SK-N-SH (cell line): Measurements from ENCODE around the gene GPR157. TPM values are rescaled to one million over a fixed set of nuclear protein-coding genes. Genes with fewer than 3 reads are reported as not detected.

Experiments
- CTCF ChIA-PET: fragments of 300-600, 350-600 bp; formaldehyde crosslinking; extraction: SDS; loops from one replicate; lab custom pipeline; 2021; lab: Yijun Ruan, JAX
- POLR2A ChIA-PET: fragments of 350-600 bp; sonication (Branson Sonifier 250); formaldehyde crosslinking; extraction: SDS; loops from one replicate; lab custom pipeline; 2020; ENCODE audit warnings: antibody characterized with exemption, inconsistent platforms; lab: Yijun Ruan, JAX
- DNase-seq: peaks from one replicate; pipeline ENCODE4 v3.0.0; 2012
- H2AFZ ChIP-seq: fragments of 200-600 bp; sonication (generic); 2 replicates; pipeline ENCODE4 v1.8.1; 2016; ENCODE audit warnings: antibody characterized with exemption, mild to moderate bottlenecking, low read depth
- H3F3A ChIP-seq: fragments of 200-600 bp; sonication (generic); replicated peaks from 2 replicates; pipeline ENCODE3; 2016; ENCODE audit warnings: antibody characterized with exemption, mild to moderate bottlenecking; ENCODE audit not compliant: insufficient read depth
- H3K27ac ChIP-seq, 2 experiments: fragments of 200-500 bp in 1 of 2; fragments of 200-600 bp in 1 of 2; sonication (Bioruptor generic) in 1 of 2; sonication (generic), shearing (Covaris generic) in 1 of 2; 2 replicates each; pipeline versions ENCODE4 v1.5.1 to v1.6.1; 2014 to 2016; ENCODE audit warnings: low read depth in 2 of 2, inconsistent platforms in 1 of 2, low read length in 1 of 2, mild to moderate bottlenecking in 1 of 2, mixed read lengths in 1 of 2
- H3K27me3 ChIP-seq: fragments of 200-600 bp; sonication (generic), shearing (Covaris generic); 2 replicates; pipeline ENCODE4 v1.6.1; 2016; ENCODE audit warnings: mixed run types; ENCODE audit not compliant: insufficient read depth
- H3K36me3 ChIP-seq, 2 experiments: fragments of 200-500 bp in 1 of 2; fragments of 200-600 bp in 1 of 2; sonication (Bioruptor generic) in 1 of 2; sonication (generic) in 1 of 2; replicated peaks in 1 of 2; 2 replicates each; pipeline versions ENCODE3 to v1.5.1; 2014 to 2016; ENCODE audit warnings: low read length in 1 of 2, mild to moderate bottlenecking in 1 of 2; ENCODE audit not compliant: insufficient read depth in 2 of 2, control insufficient read depth in 1 of 2
- H3K4me1 ChIP-seq, 2 experiments: fragments of 200-500 bp in 1 of 2; fragments of 200-600 bp in 1 of 2; sonication (Bioruptor generic) in 1 of 2; sonication (generic), shearing (Covaris generic) in 1 of 2; 2 replicates each; pipeline versions ENCODE4 v1.5.1 to v1.6.1; 2014 to 2016; ENCODE audit warnings: low read depth in 1 of 2, low read length in 1 of 2, mixed run types in 1 of 2; ENCODE audit not compliant: insufficient read depth in 2 of 2, control insufficient read depth in 1 of 2
- H3K4me2 ChIP-seq: fragments of 200-600 bp; sonication (generic), shearing (Covaris generic); 2 replicates; pipeline ENCODE4 v1.6.1; 2017; ENCODE audit warnings: mixed run types
- H3K4me3 ChIP-seq, 2 experiments: fragments of 200-500 bp in 1 of 2; fragments of 200-600 bp in 1 of 2; sonication (Bioruptor generic) in 1 of 2; sonication (generic), shearing (Covaris generic) in 1 of 2; 2 replicates each; pipeline versions ENCODE4 v1.5.1 to v1.8.1; 2014 to 2016; ENCODE audit warnings: low read depth in 2 of 2, inconsistent platforms in 1 of 2, low read length in 1 of 2, mild to moderate bottlenecking in 1 of 2, mixed read lengths in 1 of 2, moderate library complexity in 1 of 2
- H3K79me2 ChIP-seq: fragments of 200-600 bp; sonication (generic); 2 replicates; pipeline ENCODE4 v1.8.1; 2017; ENCODE audit warnings: mild to moderate bottlenecking; ENCODE audit not compliant: insufficient read depth
- H3K9ac ChIP-seq: fragments of 200-600 bp; sonication (generic); 2 replicates; pipeline ENCODE4 v1.6.1; 2017; ENCODE audit warnings: mixed run types
- H3K9me2 ChIP-seq: fragments of 200-600 bp; sonication (generic); 2 replicates; pipeline ENCODE4 v1.6.1; 2017; ENCODE audit warnings: mixed run types
- H3K9me3 ChIP-seq: fragments of 200-600 bp; sonication (generic); 2 replicates; pipeline ENCODE4 v1.6.1; 2017; ENCODE audit warnings: mixed run types, mild to moderate bottlenecking, moderate library complexity
- H4K20me1 ChIP-seq: fragments of 200-600 bp; sonication (generic); 2 replicates; pipeline ENCODE4 v1.6.1; 2017; ENCODE audit warnings: mild to moderate bottlenecking, mixed run types; ENCODE audit not compliant: insufficient read depth
- CHD2 ChIP-seq: fragments of 150-350 bp; IDR thresholded peaks from 2 replicates; pipeline ENCODE4 v1.6.1; 2018; ENCODE audit warnings: low read length; ENCODE audit not compliant: partially characterized antibody
- ELF1 ChIP-seq: IDR thresholded peaks from 2 replicates; pipeline ENCODE4 v1.4.0; 2012
- FOXJ3 ChIP-seq: sonication (generic); formaldehyde crosslinking; IDR thresholded peaks from 2 replicates; pipeline ENCODE4 v1.5.1; 2020; ENCODE audit warnings: mild to moderate bottlenecking, missing genetic modification reagents
- FOXM1 ChIP-seq: IDR thresholded peaks from 2 replicates; pipeline ENCODE4 v1.4.0; 2012; ENCODE audit warnings: low read depth, mild to moderate bottlenecking
- GATA2 ChIP-seq: sonication (generic); formaldehyde crosslinking; IDR thresholded peaks from 2 replicates; pipeline ENCODE4 v1.5.0; 2020; ENCODE audit warnings: mild to moderate bottlenecking, missing genetic modification reagents
- JUND ChIP-seq: IDR thresholded peaks from 2 replicates; pipeline ENCODE4 v1.4.0; 2012
- MXI1 ChIP-seq: IDR thresholded peaks from 2 replicates; pipeline ENCODE4 v1.6.1; 2012; ENCODE audit warnings: mild to moderate bottlenecking, low read depth, low read length, improper control_type of control experiment
- NRF1 ChIP-seq: IDR thresholded peaks from 2 replicates; pipeline ENCODE4 v1.6.1; 2012; ENCODE audit warnings: low read depth, mild to moderate bottlenecking, low read length
- RAD21 ChIP-seq: IDR thresholded peaks from 2 replicates; pipeline ENCODE4 v1.6.1; 2012; ENCODE audit warnings: mild to moderate bottlenecking, low read length
- RFX5 ChIP-seq: IDR thresholded peaks from 2 replicates; pipeline ENCODE4 v1.6.1; 2012; ENCODE audit warnings: mild to moderate bottlenecking, improper control_type of control experiment, low read length
- RXRA ChIP-seq: IDR thresholded peaks from 2 replicates; pipeline ENCODE4 v1.4.0; 2012; ENCODE audit warnings: low read depth, mild to moderate bottlenecking, borderline replicate concordance
- TCF12 ChIP-seq: IDR thresholded peaks from 2 replicates; pipeline ENCODE4 v1.4.0; 2012
- TEAD4 ChIP-seq: IDR thresholded peaks from 2 replicates; pipeline ENCODE4 v1.4.0; 2012; ENCODE audit warnings: mild to moderate bottlenecking, borderline replicate concordance; ENCODE audit not compliant: insufficient read depth
- WGBS: methylation state at CpG from one replicate; pipeline ENCODE4 v1.1.6; 2017; ENCODE audit warnings: low lambda C conversion rate; 5-methylcytosine and 5-hydroxymethylcytosine counted together
- polyA plus RNA-seq, 3 experiments: library from polyadenylated mRNA; depleted of rRNA; stranded (reverse); fragments of >200 nt; gene quantifications; 2 replicates each; pipeline ENCODE4 v1.2.3, GENCODE V29; 2012
- TF ChIP-seq, protein P1 (sequence below): fragments of 150-350 bp; IDR thresholded peaks from 2 replicates; pipeline ENCODE4 v1.6.1; 2016; ENCODE audit warnings: mild to moderate bottlenecking, low read depth, low read length
- TF ChIP-seq, protein P2 (sequence below): fragments of 200-600 bp; sonication (generic); IDR thresholded peaks from 2 replicates; pipeline ENCODE4 v1.6.1; 2017; ENCODE audit warnings: antibody characterized with exemption, mild to moderate bottlenecking, moderate library complexity

Gene GPR157
- polyA plus RNA-seq, 1 of the 3 experiments (the other 2 are of a cell fraction) = 1.8 TPM

DNA sequence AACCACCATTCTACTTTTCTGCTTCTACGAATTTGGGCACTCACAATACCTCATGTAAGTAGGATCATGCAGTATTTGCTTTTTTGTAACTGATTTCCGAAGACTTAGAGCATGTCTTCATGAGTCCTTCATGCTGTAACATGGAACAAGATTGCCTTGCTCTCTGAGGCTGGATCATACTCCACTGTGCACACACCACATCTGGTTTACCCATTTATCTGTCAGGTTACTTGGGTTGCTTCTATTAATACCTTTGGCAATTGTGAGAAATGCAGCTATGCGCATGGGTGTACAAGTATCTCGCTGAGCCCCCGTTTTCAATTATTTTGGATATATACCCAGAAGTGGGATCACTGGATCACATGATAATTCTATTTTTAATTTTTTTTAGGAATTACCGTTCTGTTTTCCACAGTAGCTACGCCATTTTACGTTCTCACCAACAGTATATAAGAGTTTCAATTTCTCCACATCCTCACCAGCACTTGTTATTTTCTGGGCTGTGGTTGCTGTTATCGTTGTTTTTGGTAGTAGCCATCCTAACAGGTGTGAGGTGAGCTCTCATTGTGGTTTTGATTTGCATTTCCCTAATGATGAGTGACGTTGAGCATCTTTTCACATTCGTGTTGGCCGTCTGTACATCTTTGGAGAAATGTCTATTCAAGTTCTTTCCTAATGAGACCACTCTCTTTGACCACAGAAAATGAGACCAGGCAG, 48.8 kb downstream of the GPR157 start:
- Histone ChIP-seq H4K20me1 (no peaks in the 10 kb centered on the region), H3K27ac (no peak overlapping the region)
- TF ChIP-seq ELF1 = no peak
- TF ChIP-seq TEAD4 = no peak
- no peak for TF ChIP-seq RAD21
- TF ChIP-seq FOXM1 = no peak
- no peak for TF ChIP-seq JUND
- TF ChIP-seq GATA2 (CRISPR knock-in tag) = no peak
- no peak for TF ChIP-seq NRF1
- TF ChIP-seq RFX5 = no peak
- TF ChIP-seq FOXJ3 (CRISPR knock-in tag) = no peak
- TF ChIP-seq, protein P1, sequence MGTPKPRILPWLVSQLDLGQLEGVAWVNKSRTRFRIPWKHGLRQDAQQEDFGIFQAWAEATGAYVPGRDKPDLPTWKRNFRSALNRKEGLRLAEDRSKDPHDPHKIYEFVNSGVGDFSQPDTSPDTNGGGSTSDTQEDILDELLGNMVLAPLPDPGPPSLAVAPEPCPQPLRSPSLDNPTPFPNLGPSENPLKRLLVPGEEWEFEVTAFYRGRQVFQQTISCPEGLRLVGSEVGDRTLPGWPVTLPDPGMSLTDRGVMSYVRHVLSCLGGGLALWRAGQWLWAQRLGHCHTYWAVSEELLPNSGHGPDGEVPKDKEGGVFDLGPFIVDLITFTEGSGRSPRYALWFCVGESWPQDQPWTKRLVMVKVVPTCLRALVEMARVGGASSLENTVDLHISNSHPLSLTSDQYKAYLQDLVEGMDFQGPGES = no peak
- no peak for TF ChIP-seq TCF12
- TF ChIP-seq, protein P2, sequence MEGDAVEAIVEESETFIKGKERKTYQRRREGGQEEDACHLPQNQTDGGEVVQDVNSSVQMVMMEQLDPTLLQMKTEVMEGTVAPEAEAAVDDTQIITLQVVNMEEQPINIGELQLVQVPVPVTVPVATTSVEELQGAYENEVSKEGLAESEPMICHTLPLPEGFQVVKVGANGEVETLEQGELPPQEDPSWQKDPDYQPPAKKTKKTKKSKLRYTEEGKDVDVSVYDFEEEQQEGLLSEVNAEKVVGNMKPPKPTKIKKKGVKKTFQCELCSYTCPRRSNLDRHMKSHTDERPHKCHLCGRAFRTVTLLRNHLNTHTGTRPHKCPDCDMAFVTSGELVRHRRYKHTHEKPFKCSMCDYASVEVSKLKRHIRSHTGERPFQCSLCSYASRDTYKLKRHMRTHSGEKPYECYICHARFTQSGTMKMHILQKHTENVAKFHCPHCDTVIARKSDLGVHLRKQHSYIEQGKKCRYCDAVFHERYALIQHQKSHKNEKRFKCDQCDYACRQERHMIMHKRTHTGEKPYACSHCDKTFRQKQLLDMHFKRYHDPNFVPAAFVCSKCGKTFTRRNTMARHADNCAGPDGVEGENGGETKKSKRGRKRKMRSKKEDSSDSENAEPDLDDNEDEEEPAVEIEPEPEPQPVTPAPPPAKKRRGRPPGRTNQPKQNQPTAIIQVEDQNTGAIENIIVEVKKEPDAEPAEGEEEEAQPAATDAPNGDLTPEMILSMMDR = no peak
- TF ChIP-seq CHD2 = no peak
- TF ChIP-seq RXRA = no peak
- no peak for TF ChIP-seq MXI1
- TF ChIP-seq, all 33 proteins: peak for 0
- H3K4me3 ChIP-seq = no peak overlapping the region
- H3K27me3 ChIP-seq = no peaks in the 10 kb centered on the region
- no peaks in the 10 kb centered on the region for H3F3A ChIP-seq
- H3K4me1 ChIP-seq = peaks cover 0 to 7% of the 10 kb centered on the region in 2 experiments; a peak in 1 of 4 replicates
- ChIA-PET POLR2A (no interaction called here), CTCF (interaction anchor here (1.2 to 1.3 kb wide), 3 partner anchors 31 to 375 kb away, joined by 4 read pairs; no protein-coding TSS in a partner anchor)
- H3K9ac ChIP-seq = no peak overlapping the region
- 78% methylated on average over 12 of the region's 12 CpGs for WGBS
- H2AFZ ChIP-seq = no peak overlapping the region
- H3K4me2 ChIP-seq = no peak overlapping the region
- H3K79me2 ChIP-seq = no peaks in the 10 kb centered on the region
- H3K9me3 ChIP-seq = no peaks in the 10 kb centered on the region
- DNase-seq = no peak
- H3K9me2 ChIP-seq = no peaks in the 10 kb centered on the region
- H3K36me3 ChIP-seq = no peaks in the 10 kb centered on the region
